ENCODE data around the gene KPNB1. TPM values are rescaled to one million over a fixed set of nuclear protein-coding genes. Genes with fewer than 3 reads are reported as not detected.
A peak's percentile ranks its signal among the peaks of the same experiment; 100 is the strongest.

KPNB1 gene
- total RNA-seq, 2 experiments from 2014 or later = 602 to 614 TPM

DNA sequence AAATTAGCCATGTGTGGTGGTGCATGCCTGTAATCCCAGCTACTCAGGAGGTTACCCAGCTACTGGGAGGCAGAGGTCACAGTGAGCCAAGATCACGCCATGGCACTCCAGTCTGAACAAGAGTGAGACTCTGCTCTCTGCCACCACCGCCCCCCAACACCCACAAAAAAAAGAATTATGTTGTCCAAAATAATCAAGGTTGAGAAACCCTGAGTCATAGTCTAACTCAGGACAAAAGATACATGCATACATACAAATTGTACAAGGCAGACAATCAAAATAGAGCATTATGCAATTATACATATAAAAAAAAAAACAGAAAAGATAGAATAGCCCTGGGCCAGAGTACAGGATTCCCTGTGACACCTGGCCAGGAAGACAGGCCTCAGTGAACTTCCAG lies 6.6 kb upstream of the KPNB1 start:
- Mint-ChIP-seq H3K4me1 (ENCODE audit: low read depth) (peaks cover 18% of the 10 kb centered on the region), H3K27ac (no peak overlapping the region), H3K36me3 (ENCODE audit: low read depth) (peaks cover 1% of the 10 kb centered on the region), H3K27me3 (ENCODE audit: low read depth) (no peaks in the 10 kb centered on the region), H3K9me3 (no peaks in the 10 kb centered on the region), H3K4me3 (no peak overlapping the region)
- intact Hi-C loops (cut with micrococcal nuclease) = no loop called here
- DNase-seq = no peak
- CTCF ChIA-PET = interaction anchor here (0.5 to 1.6 kb wide), 2 partner anchors 26 to 158 kb away, joined by 3 to 5 read pairs; no protein-coding TSS in a partner anchor

DNA sequence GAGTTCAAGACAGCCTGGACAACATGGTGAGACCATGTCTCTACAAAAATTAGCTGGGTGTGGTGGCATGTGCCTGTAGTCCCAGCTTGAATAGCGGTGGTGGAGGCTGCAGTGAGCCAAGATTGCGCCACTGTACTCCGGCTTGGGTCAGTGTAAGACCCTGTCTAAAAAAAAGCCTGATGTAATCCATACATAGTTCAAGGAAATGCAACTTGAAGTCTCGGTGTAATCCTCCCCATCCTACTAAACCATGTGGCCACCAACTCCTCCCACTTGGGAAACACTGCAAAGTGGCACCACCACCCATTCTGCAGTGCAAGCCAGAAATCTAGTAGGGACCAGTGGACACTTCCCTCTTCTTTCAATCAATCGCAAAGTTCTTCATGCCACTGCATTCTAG lies 5.4 kb upstream of the KPNB1 start:
- intact Hi-C loops (cut with micrococcal nuclease) = no loop called here
- no peak for DNase-seq
- peaks cover 2% of the 10 kb centered on the region for H3K36me3 Mint-ChIP-seq (ENCODE audit: low read depth)
- H3K4me3 Mint-ChIP-seq = no peak overlapping the region
- no peaks in the 10 kb centered on the region for H3K9me3 Mint-ChIP-seq
- no peak overlapping the region for H3K27ac Mint-ChIP-seq
- H3K27me3 Mint-ChIP-seq (ENCODE audit: low read depth) = no peaks in the 10 kb centered on the region
- peaks cover 23% of the 10 kb centered on the region for H3K4me1 Mint-ChIP-seq (ENCODE audit: low read depth)
- CTCF ChIA-PET = interaction anchor here (0.9 to 1.6 kb wide), 3 partner anchors 25 to 157 kb away, joined by 3 to 6 read pairs (median 5); no protein-coding TSS in a partner anchor

DNA sequence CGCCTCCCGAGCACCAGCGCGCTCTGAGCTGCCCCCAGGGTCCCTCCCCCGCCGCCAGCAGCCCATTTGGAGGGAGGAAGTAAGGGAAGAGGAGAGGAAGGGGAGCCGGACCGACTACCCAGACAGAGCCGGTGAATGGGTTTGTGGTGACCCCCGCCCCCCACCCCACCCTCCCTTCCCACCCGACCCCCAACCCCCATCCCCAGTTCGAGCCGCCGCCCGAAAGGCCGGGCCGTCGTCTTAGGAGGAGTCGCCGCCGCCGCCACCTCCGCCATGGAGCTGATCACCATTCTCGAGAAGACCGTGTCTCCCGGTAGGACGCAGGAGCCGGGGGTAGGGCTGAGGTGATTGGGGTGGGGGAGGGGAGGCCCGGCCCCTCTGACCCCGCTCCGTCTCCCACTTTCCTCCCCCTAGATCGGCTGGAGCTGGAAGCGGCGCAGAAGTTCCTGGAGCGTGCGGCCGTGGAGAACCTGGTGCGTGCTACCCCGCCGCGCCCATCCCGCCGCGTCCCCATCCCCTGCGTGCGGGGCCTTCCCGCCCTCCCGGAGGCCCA lies 329 bp downstream of the KPNB1 start:
- CTCF ChIA-PET = interaction anchor here (0.5 to 5.8 kb wide), 6 partner anchors 11 to 92 kb away, joined by 3 to 45 read pairs (median 4); no protein-coding TSS in a partner anchor
- H3K27ac Mint-ChIP-seq = peak overlapping the region; percentile 98
- H3K9me3 Mint-ChIP-seq = no peaks in the 10 kb centered on the region
- H3K36me3 Mint-ChIP-seq (ENCODE audit: low read depth) = peaks cover 42% of the 10 kb centered on the region
- DNase-seq = no peak
- intact Hi-C loops (cut with micrococcal nuclease) = loop anchor here (1.0 to 2.0 kb wide), 12 partner anchors 10 to 398 kb away; partner anchors contain the start of genes NFE2L1, NPEPPS, SP2 and TBX21
- peaks cover 56% of the 10 kb centered on the region for H3K4me1 Mint-ChIP-seq (ENCODE audit: low read depth)
- peak overlapping the region; percentile 97 for H3K4me3 Mint-ChIP-seq
- H3K27me3 Mint-ChIP-seq (ENCODE audit: low read depth) = no peaks in the 10 kb centered on the region

DNA sequence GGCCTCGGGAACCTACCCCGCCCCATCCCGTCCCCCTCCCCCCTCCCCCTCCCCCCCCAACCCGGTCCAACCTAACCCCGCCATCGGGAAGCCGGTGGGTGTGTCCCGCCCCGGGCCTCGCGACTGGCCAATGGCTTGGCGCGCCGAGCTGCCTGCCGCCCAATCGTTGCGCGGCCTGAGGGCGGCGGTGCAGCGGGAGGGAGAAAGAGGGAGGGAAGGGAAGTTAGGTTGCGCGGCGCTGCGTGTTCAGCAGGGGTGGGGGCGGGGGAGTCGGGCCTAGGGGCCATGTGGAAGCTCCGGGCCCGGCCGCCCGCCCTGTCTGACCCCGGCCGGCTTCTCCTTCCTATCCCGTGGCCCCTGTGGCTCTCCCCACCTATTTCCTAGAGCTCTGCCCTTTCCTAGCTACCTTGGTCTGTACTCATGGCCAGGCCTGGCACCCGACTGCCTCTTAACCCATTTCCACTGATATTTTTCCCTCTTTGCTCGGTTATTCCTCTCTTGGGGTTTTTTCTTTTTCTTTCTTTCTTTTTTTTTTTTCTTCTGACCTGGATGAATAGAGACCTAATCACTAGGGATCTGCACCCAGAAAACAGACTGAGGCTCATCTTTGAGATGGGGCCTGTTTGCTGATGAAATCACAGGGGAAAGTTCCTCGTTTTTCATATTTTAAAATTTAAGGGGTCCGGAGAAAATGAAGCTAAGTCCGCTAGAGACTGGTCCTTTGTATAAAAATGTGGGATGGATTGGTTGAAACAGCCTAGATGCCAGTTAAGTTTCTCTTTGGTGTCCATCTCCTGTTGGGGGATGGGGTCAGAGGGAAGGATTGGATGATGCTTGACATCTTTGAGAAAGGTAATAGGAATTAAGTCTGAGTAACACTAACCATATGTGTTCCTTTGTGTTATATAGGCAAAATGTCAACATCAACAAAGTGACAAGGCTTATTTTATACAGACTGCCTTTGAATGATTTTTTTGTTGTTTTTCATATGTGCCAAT lies 1.1 kb downstream of the KPNB1 start:
- peak overlapping the region; percentile 97 for H3K4me3 Mint-ChIP-seq
- CTCF ChIA-PET = interaction anchor here (0.5 to 5.8 kb wide), 6 partner anchors 10 to 68 kb away, joined by 3 to 45 read pairs (median 4); no protein-coding TSS in a partner anchor
- peaks cover 50% of the 10 kb centered on the region for H3K36me3 Mint-ChIP-seq (ENCODE audit: low read depth)
- intact Hi-C loops (cut with micrococcal nuclease) = loop anchor here (1.0 kb wide), 1 partner anchor 120 kb away; the partner anchor contains the start of gene NPEPPS
- H3K9me3 Mint-ChIP-seq = no peaks in the 10 kb centered on the region
- H3K27ac Mint-ChIP-seq = peak overlapping the region; percentile 95
- peak; percentile 97 for DNase-seq
- H3K4me1 Mint-ChIP-seq (ENCODE audit: low read depth) = peaks cover 64% of the 10 kb centered on the region
- no peaks in the 10 kb centered on the region for H3K27me3 Mint-ChIP-seq (ENCODE audit: low read depth)

DNA sequence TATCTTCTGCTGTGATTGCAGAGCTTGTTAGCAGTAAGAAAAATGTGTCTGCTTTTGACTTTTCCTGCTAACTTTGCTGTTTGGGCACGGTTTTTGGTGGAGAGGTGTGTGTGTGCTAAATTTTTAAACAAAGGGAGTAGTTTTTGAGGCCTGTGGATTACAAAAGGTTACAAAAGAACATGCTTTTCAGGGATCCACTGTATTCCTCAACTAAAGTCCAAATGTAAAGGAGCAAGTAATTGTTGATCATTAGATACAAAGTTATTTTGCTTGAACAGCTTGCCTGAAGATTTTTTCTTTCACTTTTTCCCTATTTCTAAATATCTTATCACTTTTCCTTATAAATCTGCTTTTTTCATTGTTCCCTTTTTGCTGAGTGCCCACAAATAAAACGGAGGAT lies 2.0 kb downstream of the KPNB1 start:
- H3K4me1 Mint-ChIP-seq (ENCODE audit: low read depth) = peaks cover 69% of the 10 kb centered on the region
- peak overlapping the region; percentile 97 for H3K4me3 Mint-ChIP-seq
- CTCF ChIA-PET = interaction anchor here (0.9 to 5.8 kb wide), 3 partner anchors 12 to 67 kb away, joined by 3 to 45 read pairs (median 3); no protein-coding TSS in a partner anchor
- peak overlapping the region; percentile 95 for H3K27ac Mint-ChIP-seq
- no peak for DNase-seq
- intact Hi-C loops (cut with micrococcal nuclease) = no loop called here
- no peaks in the 10 kb centered on the region for H3K9me3 Mint-ChIP-seq
- H3K27me3 Mint-ChIP-seq (ENCODE audit: low read depth) = no peaks in the 10 kb centered on the region
- H3K36me3 Mint-ChIP-seq (ENCODE audit: low read depth) = peaks cover 55% of the 10 kb centered on the region

DNA sequence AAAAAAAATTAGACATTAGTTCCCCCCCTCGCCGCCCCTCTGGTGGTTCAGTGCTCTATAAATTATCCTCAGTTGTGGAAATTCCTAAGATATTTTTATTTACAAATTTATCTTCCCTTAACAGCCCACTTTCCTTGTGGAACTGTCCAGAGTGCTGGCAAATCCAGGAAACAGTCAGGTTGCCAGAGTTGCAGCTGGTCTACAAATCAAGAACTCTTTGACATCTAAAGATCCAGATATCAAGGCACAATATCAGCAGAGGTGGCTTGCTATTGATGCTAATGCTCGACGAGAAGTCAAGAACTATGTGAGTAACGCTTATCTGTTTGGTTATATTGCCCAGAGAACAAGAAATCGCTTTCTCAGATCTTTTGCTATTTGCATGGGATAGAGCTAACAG lies 2.9 kb downstream of the KPNB1 start:
- H3K27ac Mint-ChIP-seq = peak overlapping the region; percentile 51
- no peak for DNase-seq
- no peaks in the 10 kb centered on the region for H3K27me3 Mint-ChIP-seq (ENCODE audit: low read depth)
- H3K36me3 Mint-ChIP-seq (ENCODE audit: low read depth) = peaks cover 63% of the 10 kb centered on the region
- intact Hi-C loops (cut with micrococcal nuclease) = no loop called here
- peak overlapping the region; percentile 43 for H3K4me3 Mint-ChIP-seq
- H3K4me1 Mint-ChIP-seq (ENCODE audit: low read depth) = peaks cover 72% of the 10 kb centered on the region
- H3K9me3 Mint-ChIP-seq = no peaks in the 10 kb centered on the region
- CTCF ChIA-PET = interaction anchor here (0.5 to 5.8 kb wide), 3 partner anchors 12 to 30 kb away, joined by 3 to 45 read pairs (median 3); no protein-coding TSS in a partner anchor

DNA sequence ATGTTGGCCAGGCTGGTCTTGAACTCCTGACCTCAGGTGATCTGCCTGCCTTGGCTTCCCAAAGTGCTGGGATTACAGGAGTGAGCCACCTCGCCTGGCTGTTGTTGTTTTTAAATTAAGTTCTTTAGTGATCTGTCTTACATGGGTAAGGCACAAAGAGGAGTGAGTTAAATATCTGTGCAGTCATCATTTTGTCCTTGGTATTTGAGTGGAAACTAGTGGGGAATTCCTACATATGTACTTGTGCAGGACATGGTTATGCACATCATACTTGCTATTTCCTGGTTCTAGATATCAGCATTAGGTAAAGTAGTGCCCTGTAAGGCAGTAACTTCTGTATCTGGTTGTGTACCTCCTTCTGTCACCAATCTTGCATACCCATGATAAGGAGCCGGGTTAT lies 3.7 kb downstream of the KPNB1 start:
- CTCF ChIA-PET = interaction anchor here (1.2 to 5.8 kb wide), 2 partner anchors 11 to 18 kb away, joined by 4 to 45 read pairs; no protein-coding TSS in a partner anchor
- Mint-ChIP-seq H3K4me1 (ENCODE audit: low read depth) (peaks cover 69% of the 10 kb centered on the region), H3K27me3 (ENCODE audit: low read depth) (no peaks in the 10 kb centered on the region), H3K36me3 (ENCODE audit: low read depth) (peaks cover 67% of the 10 kb centered on the region), H3K27ac (peak overlapping the region; percentile 38), H3K9me3 (no peaks in the 10 kb centered on the region), H3K4me3 (peak overlapping the region; percentile 2)
- intact Hi-C loops (cut with micrococcal nuclease) = no loop called here
- DNase-seq = no peak

DNA sequence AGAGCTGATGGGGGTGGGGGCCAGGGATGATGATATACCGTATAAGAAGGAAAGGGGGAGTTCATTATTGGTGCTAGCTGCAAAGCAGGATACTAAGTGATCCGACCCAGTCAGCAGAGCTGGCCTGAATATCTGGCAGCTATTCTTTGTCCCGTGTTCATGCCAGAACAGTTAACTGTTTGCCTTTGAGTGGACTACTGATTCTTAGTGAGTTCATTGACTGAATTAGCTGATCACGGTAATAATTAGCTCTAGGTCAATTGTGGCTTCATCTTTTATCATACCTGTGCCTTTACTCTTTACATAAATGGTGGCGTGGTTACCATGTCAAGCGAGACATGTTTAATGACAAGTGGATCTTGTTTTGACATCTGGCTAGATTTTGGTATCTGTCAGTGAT lies 5.3 kb downstream of the KPNB1 start:
- peak overlapping the region; percentile 76 for H3K27ac Mint-ChIP-seq
- no peak overlapping the region for H3K4me3 Mint-ChIP-seq
- no peak for DNase-seq
- H3K4me1 Mint-ChIP-seq (ENCODE audit: low read depth) = peaks cover 75% of the 10 kb centered on the region
- CTCF ChIA-PET = interaction anchor here (5.8 kb wide), 1 partner anchor 9 kb away, joined by 45 read pairs; no protein-coding TSS in a partner anchor
- H3K9me3 Mint-ChIP-seq = no peaks in the 10 kb centered on the region
- H3K27me3 Mint-ChIP-seq (ENCODE audit: low read depth) = no peaks in the 10 kb centered on the region
- intact Hi-C loops (cut with micrococcal nuclease) = no loop called here
- H3K36me3 Mint-ChIP-seq (ENCODE audit: low read depth) = peaks cover 74% of the 10 kb centered on the region

DNA sequence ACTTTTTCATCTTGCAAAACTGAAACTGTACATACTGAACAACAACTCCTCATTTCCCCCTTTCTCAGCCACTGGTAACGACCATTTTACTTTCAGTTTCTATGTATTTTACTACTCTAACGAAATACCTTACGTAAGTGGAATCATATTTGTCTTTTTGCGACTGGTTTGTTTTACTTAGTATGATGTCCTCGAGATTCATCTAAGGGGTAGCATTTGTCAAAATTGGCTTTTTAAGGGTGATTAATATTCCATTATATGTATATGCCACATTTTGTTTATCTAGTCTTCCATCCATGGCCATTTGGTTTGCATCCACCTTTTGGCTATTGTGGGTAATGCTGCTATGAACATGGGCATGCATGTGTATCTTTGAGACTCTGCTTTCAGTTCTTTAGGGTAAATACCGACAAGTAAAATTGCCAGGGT lies 10.4 kb downstream of the KPNB1 start:
- Mint-ChIP-seq H3K36me3 (ENCODE audit: low read depth) (peaks cover 70% of the 10 kb centered on the region), H3K4me1 (ENCODE audit: low read depth) (peaks cover 67% of the 10 kb centered on the region), H3K27me3 (ENCODE audit: low read depth) (no peaks in the 10 kb centered on the region), H3K27ac (peak overlapping the region; percentile 80), H3K9me3 (no peaks in the 10 kb centered on the region), H3K4me3 (peak overlapping the region; percentile 37)
- intact Hi-C loops (cut with micrococcal nuclease) = loop anchor here (1.0 to 2.0 kb wide), 2 partner anchors 11 to 73 kb away; partner anchors contain the start of genes KPNB1 and TBX21
- CTCF ChIA-PET = interaction anchor here (1.2 kb wide), 1 partner anchor 10 kb away, joined by 5 read pairs; no protein-coding TSS in a partner anchor
- DNase-seq = no peak

DNA sequence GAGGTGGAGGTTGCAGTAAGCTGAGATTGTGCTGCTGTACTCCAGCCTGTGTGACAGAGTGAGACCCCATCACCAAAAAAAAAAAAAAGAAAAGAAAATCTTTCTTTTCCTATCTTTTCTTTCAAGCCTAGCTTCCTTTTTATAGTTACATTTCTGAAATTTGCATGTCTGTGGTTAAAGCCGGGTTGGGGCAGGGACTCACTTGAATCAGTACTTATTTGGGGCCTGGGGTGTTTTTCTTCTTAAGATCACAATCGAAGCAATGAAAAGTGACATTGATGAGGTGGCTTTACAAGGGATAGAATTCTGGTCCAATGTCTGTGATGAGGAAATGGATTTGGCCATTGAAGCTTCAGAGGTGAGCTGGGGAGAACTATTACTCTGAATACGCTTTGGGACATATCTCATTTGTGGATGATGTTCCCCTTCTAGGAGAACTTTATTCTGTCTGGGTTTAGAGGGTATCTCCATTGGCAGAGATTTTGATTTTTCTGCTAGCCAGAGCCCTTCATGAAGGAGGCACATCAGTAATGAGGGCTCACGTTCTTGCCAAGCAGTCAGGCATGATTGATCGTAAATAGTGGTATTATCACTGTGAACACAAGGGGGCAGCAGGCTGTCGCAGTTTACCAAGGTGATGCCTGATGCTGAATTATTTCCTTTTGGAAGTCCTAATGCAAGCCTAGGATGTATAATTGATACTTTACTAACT lies 14.3 kb downstream of the KPNB1 start:
- no peaks in the 10 kb centered on the region for H3K9me3 Mint-ChIP-seq
- peaks cover 70% of the 10 kb centered on the region for H3K36me3 Mint-ChIP-seq (ENCODE audit: low read depth)
- H3K4me3 Mint-ChIP-seq = no peak overlapping the region
- CTCF ChIA-PET = interaction anchor here (0.5 to 5.2 kb wide), 21 partner anchors 10 to 167 kb away, joined by 3 to 45 read pairs (median 5); partner anchors contain the start of genes KPNB1 and TBX21
- DNase-seq = peak; percentile 80
- intact Hi-C loops (cut with micrococcal nuclease) = loop anchor here (1.0 to 2.0 kb wide), 4 partner anchors 31 to 138 kb away; partner anchors contain the start of gene TBKBP1
- H3K27ac Mint-ChIP-seq = peak overlapping the region; percentile 87
- H3K4me1 Mint-ChIP-seq (ENCODE audit: low read depth) = peaks cover 41% of the 10 kb centered on the region
- no peaks in the 10 kb centered on the region for H3K27me3 Mint-ChIP-seq (ENCODE audit: low read depth)

DNA sequence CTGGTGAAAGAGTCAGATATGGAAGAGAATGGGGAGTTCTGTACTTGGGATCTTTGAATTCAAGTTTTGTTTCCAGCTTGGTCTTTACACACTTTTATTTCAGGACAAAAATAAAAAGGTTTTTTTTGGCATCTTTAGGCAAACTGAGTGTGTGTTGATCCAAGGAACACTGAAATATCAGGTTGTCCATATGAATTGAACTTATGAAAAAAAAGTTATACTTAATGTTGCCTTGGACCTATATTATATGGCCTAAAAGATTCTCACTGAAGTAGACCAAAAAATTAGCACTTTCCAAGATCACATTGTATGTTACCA lies 14.9 kb downstream of the KPNB1 start:
- intact Hi-C loops (cut with micrococcal nuclease) = loop anchor here (1.0 to 2.0 kb wide), 4 partner anchors 30 to 138 kb away; partner anchors contain the start of gene TBKBP1
- Mint-ChIP-seq H3K4me1 (ENCODE audit: low read depth) (peaks cover 44% of the 10 kb centered on the region), H3K27me3 (ENCODE audit: low read depth) (no peaks in the 10 kb centered on the region), H3K9me3 (no peaks in the 10 kb centered on the region), H3K36me3 (ENCODE audit: low read depth) (peaks cover 73% of the 10 kb centered on the region), H3K4me3 (no peak overlapping the region), H3K27ac (peak overlapping the region; percentile 87)
- CTCF ChIA-PET = interaction anchor here (0.6 to 5.2 kb wide), 14 partner anchors 10 to 275 kb away, joined by 3 to 45 read pairs (median 12); partner anchors contain the start of genes KPNB1 and TBX21
- no peak for DNase-seq
